Calu3 (cell line): Measurements from ENCODE around the gene FOXO1. TPM values are rescaled to one million over a fixed set of nuclear protein-coding genes. Genes with fewer than 3 reads are reported as not detected.

ENCODE experiments used
- BruUV-seq: library from RNA; stranded (reverse); fragments of 400-500 nt; replicated peaks from 2 replicates; lab custom pipeline; 2021; lab: Mats Ljungman, UMichigan
- CTCF ChIA-PET: fragments of 300-600 bp; sonication (Branson Sonifier 250); formaldehyde crosslinking; loops from one replicate; lab custom pipeline; 2022; ENCODE audit warnings: antibody characterized with exemption; lab: Charles Lee
- DNase-seq: peaks from one replicate; pipeline ENCODE4 v3.0.0; 2022
- H3K27ac Mint-ChIP-seq: one replicate; pipeline ENCODE4 v1.8.0; 2022; ENCODE audit warnings: mixed read lengths; ENCODE audit not compliant: unreplicated experiment
- H3K27me3 Mint-ChIP-seq: one replicate; pipeline ENCODE4 v1.8.0; 2022; ENCODE audit warnings: mixed read lengths; ENCODE audit not compliant: unreplicated experiment
- H3K36me3 Mint-ChIP-seq: one replicate; pipeline ENCODE4 v1.8.0; 2022; ENCODE audit warnings: mild to moderate bottlenecking, moderate library complexity, mixed read lengths; ENCODE audit not compliant: insufficient read depth, unreplicated experiment
- H3K4me1 Mint-ChIP-seq: one replicate; pipeline ENCODE4 v1.8.0; 2022; ENCODE audit warnings: mild to moderate bottlenecking, low read depth, mixed read lengths; ENCODE audit not compliant: unreplicated experiment
- H3K4me3 Mint-ChIP-seq: one replicate; pipeline ENCODE4 v1.8.0; 2022; ENCODE audit warnings: mild to moderate bottlenecking, low read depth, moderate library complexity, mixed read lengths; ENCODE audit not compliant: unreplicated experiment
- H3K9me3 Mint-ChIP-seq: one replicate; pipeline ENCODE4 v1.8.0; 2022; ENCODE audit warnings: low read depth, mixed read lengths; ENCODE audit not compliant: unreplicated experiment
- intact Hi-C: fragments of 100-400 bp; cut with micrococcal nuclease; formaldehyde crosslinking; loops from one replicate; pipeline ENCODE4 v1.10.0; 2022; ENCODE audit not compliant: unreplicated experiment
- total RNA-seq: library from RNA; stranded (reverse); gene quantifications from 2 replicates; pipeline ENCODE4 v1.2.3, GENCODE V29; 2022
- TF ChIP-seq, protein P1 (sequence below): fragments of 200-600 bp; IDR thresholded peaks from one replicate; pipeline ENCODE4 v1.8.0; 2022; ENCODE audit warnings: antibody characterized with exemption; ENCODE audit not compliant: unreplicated experiment

The FOXO1 gene
- total RNA-seq, 1 experiment from 2014 or later: 11.3 TPM

DNA sequence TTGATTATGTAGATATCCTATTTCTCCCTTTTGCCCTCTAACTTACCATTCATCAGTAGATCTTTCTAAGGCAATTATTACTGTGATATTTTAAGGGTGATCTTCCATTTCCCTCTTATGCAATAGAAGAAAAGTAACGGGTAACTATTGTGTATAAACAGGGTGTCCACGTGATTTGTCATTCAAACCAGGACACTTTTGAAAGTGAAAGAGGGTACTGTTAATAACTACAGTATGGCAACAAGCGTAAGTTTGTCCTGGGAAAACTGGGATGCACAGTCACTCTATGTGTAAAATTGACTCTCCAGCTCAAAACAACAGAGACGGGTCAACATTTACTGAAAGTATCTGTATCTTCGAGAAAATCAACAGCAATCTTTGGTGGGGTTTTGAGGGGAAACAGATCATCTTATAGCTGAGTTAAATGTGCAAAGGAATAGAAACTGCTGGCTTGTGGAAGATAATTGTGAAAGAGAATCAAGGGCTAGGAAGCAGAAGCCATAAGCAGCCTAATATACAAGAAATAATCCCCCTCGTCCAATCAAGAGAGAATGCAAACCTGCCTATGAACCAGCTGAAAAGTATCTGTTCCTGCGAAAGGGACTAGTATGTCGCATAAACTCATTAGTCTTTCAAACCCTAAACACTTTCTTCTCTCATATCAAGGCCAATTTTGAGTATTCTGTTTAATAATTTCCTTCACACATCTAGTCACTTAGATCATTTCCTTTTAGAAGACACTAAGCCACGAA lies 126.7 kb downstream of the FOXO1 start:
- BruUV-seq: no TSS peak
- no peak overlapping the region for H3K4me3 Mint-ChIP-seq
- TF ChIP-seq, protein P1, sequence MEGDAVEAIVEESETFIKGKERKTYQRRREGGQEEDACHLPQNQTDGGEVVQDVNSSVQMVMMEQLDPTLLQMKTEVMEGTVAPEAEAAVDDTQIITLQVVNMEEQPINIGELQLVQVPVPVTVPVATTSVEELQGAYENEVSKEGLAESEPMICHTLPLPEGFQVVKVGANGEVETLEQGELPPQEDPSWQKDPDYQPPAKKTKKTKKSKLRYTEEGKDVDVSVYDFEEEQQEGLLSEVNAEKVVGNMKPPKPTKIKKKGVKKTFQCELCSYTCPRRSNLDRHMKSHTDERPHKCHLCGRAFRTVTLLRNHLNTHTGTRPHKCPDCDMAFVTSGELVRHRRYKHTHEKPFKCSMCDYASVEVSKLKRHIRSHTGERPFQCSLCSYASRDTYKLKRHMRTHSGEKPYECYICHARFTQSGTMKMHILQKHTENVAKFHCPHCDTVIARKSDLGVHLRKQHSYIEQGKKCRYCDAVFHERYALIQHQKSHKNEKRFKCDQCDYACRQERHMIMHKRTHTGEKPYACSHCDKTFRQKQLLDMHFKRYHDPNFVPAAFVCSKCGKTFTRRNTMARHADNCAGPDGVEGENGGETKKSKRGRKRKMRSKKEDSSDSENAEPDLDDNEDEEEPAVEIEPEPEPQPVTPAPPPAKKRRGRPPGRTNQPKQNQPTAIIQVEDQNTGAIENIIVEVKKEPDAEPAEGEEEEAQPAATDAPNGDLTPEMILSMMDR: no peak
- DNase-seq: no peak
- CTCF ChIA-PET: interaction anchor here (1.0 kb wide), 1 partner anchor 10 kb away, joined by 3 read pairs; no protein-coding TSS in a partner anchor
- no peaks in the 10 kb centered on the region for H3K27me3 Mint-ChIP-seq
- H3K36me3 Mint-ChIP-seq: no peaks in the 10 kb centered on the region
- H3K27ac Mint-ChIP-seq: peak overlapping the region; percentile 30
- H3K4me1 Mint-ChIP-seq: peaks cover 10% of the 10 kb centered on the region
- H3K9me3 Mint-ChIP-seq: no peaks in the 10 kb centered on the region
- intact Hi-C loops: no loop called here

DNA sequence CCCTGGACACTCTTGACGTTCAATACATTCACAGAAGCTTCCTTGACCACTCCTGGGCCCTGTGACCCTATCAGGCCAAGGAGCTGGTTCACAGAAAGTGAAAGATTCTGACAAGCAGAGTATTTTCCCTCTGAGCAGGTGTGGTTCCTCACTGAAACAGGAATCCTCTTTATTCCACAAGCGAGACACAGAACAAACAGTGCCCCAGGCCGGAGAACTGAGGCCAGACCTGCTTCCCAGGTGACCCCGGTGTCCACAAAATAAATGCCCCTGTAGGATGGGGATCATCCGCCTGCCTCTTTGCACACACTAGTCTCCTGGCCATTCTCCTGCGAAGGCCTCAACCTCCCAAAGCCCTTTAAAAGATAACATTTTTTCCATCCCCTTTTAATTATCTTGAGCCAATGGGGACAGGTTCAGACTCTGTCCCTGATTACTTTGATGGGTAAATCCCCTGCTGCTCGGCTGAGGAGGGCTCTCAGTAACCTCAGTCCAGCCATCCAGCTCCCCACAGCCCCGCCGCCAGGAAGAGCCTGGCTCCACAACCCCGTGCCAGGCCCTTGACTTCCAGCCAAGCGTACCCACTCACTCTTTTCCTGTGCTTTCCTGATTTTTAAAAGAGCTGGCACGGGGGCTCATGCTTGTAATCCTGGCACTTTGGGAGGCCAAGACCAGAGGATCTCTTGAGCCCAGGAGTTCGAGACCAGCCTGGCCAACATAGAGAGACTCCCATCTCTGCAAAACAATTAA lies 129.1 kb downstream of the FOXO1 start:
- BruUV-seq: no TSS peak
- intact Hi-C loops: no loop called here
- Mint-ChIP-seq H3K27me3 (no peaks in the 10 kb centered on the region), H3K9me3 (no peaks in the 10 kb centered on the region), H3K4me3 (no peak overlapping the region), H3K27ac (no peak overlapping the region), H3K4me1 (peaks cover 10% of the 10 kb centered on the region), H3K36me3 (no peaks in the 10 kb centered on the region)
- no peak for DNase-seq
- TF ChIP-seq, protein P1: no peak
- CTCF ChIA-PET: interaction anchor here (1.5 kb wide), 1 partner anchor 595 kb away, joined by 3 read pairs; no protein-coding TSS in a partner anchor

DNA sequence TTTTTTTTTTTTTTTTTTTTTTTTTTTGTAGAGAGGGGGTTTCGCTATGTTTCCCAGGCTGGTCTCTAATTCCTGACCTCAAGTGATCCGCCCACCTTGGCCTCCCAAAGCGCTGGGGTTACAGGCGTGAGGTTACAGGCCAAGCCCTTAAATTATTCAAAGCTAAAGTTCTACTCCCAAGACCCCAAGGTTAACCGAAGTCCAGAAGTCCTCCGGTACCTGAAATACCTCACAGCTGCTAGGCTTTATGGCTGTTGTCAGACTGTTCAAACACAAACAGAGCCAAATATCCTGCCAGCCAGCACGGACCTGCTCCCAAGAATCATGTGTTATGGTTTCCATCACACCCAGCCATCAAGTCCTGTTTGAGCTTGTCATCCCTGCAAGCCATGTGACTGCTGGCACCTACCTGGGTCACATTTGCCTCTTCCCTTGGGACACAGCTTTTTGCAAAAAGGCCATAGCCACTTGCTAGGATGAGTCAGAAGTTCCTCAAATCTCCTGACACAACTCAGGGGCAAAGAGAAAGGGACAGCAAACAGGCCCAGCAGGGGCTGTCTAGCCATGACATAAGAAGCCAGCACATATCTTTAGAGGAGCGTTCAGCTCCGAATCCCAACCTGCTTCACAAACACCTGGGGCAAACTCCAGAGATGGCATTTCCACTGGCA lies 129.9 kb downstream of the FOXO1 start:
- Mint-ChIP-seq H3K27me3 (no peaks in the 10 kb centered on the region), H3K36me3 (no peaks in the 10 kb centered on the region), H3K4me3 (no peak overlapping the region), H3K27ac (no peak overlapping the region), H3K4me1 (peaks cover 10% of the 10 kb centered on the region), H3K9me3 (no peaks in the 10 kb centered on the region)
- intact Hi-C loops: no loop called here
- DNase-seq: no peak
- BruUV-seq: no TSS peak
- CTCF ChIA-PET: interaction anchor here (1.5 kb wide), 1 partner anchor 594 kb away, joined by 3 read pairs; no protein-coding TSS in a partner anchor
- TF ChIP-seq, protein P1: no peak

DNA sequence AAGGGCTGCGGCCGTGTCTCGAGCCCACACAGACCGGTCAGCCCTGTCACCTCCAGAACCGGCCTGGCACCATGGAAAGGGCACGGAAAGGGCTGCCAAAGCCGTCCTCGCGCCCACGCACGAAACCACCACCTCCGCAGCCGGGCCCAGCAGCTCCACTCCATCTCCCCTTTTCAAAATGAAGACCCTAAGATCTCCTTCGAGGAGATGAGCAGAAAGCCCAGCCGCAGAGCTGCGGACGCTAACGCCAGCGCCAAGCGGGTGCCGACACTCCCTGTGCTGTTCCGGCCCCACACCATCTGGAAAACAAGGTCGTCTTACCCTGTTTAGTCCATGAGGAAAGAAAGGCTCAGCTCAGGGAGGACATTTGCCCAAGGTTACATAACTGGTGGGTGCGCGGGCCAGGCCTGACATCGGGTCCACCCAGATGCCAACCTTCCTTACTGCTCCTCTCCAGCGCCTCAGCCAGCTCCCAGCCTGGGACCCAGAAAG lies 131.1 kb downstream of the FOXO1 start:
- TF ChIP-seq, protein P1: no peak
- BruUV-seq: no TSS peak
- DNase-seq: no peak
- no peaks in the 10 kb centered on the region for H3K9me3 Mint-ChIP-seq
- no peaks in the 10 kb centered on the region for H3K36me3 Mint-ChIP-seq
- H3K4me1 Mint-ChIP-seq: peaks cover 9% of the 10 kb centered on the region
- no peaks in the 10 kb centered on the region for H3K27me3 Mint-ChIP-seq
- no peak overlapping the region for H3K27ac Mint-ChIP-seq
- H3K4me3 Mint-ChIP-seq: no peak overlapping the region
- intact Hi-C loops: no loop called here
- CTCF ChIA-PET: no interaction called here
